ENCODE results near the gene LRRC66. TPM values are rescaled to one million over a fixed set of nuclear protein-coding genes. Genes with fewer than 3 reads are reported as not detected.
A peak's percentile ranks its signal among the peaks of the same experiment; 100 is the strongest.

LRRC66 gene
- total RNA-seq, 1 experiment from 2014 or later = not detected

DNA sequence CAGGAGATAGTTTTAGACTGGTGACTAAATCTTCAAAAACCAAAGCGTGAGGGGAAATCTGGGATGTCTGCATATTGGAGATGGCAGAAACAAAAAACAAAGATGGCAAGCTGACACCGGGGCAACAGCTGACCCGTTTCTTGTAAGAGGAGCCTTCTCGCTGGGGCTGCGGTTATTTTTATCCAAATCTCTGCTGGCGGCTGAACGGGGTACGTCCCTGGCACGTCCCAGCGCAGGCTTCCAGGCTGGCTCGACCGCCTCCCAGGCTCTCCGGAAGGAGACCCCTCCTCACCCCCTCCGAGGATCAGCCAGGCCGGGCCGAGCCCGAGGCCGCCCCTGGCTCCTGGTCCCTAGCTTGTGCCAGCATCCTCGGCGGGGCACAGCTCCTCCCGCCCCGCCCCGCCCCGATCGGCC, 17.5 kb upstream of the LRRC66 start:
- Mint-ChIP-seq H3K4me3 (ENCODE audit: low read depth, unreplicated experiment) (peak overlapping the region; percentile 75), H3K27me3 (ENCODE audit: unreplicated experiment) (peaks cover 20% of the 10 kb centered on the region), H3K36me3 (ENCODE audit: insufficient read depth, unreplicated experiment) (peaks cover 12% of the 10 kb centered on the region), H3K4me1 (ENCODE audit: low read depth, unreplicated experiment) (peaks cover 18% of the 10 kb centered on the region), H3K9me3 (ENCODE audit: low read depth, unreplicated experiment) (no peaks in the 10 kb centered on the region), H3K27ac (ENCODE audit: unreplicated experiment) (peak overlapping the region; percentile 63)
- no TSS peak for BruUV-seq (replicated peaks)
- intact Hi-C loops (cut with micrococcal nuclease; ENCODE audit: unreplicated experiment) = no loop called here
- TF ChIP-seq, protein P1, sequence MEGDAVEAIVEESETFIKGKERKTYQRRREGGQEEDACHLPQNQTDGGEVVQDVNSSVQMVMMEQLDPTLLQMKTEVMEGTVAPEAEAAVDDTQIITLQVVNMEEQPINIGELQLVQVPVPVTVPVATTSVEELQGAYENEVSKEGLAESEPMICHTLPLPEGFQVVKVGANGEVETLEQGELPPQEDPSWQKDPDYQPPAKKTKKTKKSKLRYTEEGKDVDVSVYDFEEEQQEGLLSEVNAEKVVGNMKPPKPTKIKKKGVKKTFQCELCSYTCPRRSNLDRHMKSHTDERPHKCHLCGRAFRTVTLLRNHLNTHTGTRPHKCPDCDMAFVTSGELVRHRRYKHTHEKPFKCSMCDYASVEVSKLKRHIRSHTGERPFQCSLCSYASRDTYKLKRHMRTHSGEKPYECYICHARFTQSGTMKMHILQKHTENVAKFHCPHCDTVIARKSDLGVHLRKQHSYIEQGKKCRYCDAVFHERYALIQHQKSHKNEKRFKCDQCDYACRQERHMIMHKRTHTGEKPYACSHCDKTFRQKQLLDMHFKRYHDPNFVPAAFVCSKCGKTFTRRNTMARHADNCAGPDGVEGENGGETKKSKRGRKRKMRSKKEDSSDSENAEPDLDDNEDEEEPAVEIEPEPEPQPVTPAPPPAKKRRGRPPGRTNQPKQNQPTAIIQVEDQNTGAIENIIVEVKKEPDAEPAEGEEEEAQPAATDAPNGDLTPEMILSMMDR (IDR thresholded peaks at IDR 0.05; ENCODE audit: unreplicated experiment) = no peak
- no peak for DNase-seq
- CTCF ChIA-PET = no interaction called here

DNA sequence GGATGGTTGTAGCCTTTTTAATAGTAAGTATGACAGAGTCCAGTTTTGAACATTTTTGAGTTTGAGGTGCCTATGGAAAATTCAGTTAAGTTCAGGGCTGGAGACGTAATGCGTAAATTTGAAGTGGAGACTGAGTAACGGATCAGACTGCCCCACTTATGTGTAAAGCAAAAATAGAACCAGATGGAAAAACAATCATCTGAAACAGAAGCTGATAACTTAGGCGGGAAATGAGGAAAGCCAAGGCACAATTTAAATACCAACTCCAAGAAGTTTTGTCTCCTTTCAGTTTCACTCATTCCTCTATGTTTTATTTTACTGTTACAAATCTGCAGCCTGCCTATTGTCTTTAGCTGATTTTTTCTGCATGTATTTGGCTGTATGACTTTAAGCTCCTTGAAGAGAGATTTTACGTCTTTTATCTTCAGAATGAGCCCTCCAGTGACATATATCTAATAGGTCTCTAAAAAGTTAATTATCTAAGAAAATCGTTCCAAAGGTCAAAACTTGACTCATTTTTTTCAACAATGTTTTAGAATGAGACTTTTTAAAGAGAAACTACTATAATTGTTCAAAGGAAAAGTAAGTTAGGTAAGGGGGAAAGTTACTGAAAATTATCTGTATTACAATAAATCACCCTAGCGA, 16.8 kb upstream of the LRRC66 start:
- BruUV-seq (replicated peaks) = TSS peak; percentile 26
- Mint-ChIP-seq H3K27me3 (ENCODE audit: unreplicated experiment) (peaks cover 13% of the 10 kb centered on the region), H3K9me3 (ENCODE audit: low read depth, unreplicated experiment) (no peaks in the 10 kb centered on the region), H3K4me3 (ENCODE audit: low read depth, unreplicated experiment) (peak overlapping the region; percentile 75), H3K27ac (ENCODE audit: unreplicated experiment) (peak overlapping the region; percentile 63), H3K4me1 (ENCODE audit: low read depth, unreplicated experiment) (peaks cover 18% of the 10 kb centered on the region), H3K36me3 (ENCODE audit: insufficient read depth, unreplicated experiment) (peaks cover 12% of the 10 kb centered on the region)
- TF ChIP-seq, protein P1 (IDR thresholded peaks at IDR 0.05; ENCODE audit: unreplicated experiment) = no peak
- DNase-seq = no peak
- CTCF ChIA-PET = no interaction called here
- intact Hi-C loops (cut with micrococcal nuclease; ENCODE audit: unreplicated experiment) = no loop called here

DNA sequence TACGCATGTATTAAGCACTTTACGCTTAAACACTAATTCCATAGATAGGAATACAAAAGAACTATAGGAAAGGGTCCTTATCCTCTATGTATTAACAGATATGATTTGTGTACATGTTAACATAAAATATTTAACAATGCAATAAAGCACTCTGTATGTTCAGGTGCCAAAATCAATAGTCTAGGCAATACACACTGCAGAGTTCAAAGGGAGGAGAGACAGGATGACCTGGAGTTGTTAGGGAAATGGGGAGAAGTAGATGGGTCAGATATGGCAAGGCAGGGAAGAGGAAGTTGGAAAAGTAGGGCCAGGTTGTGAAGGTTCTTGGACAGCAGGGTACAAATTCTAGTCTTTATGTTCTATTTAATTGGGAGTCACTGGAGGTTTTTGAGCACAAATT, 15.0 kb upstream of the LRRC66 start:
- Mint-ChIP-seq H3K4me3 (ENCODE audit: low read depth, unreplicated experiment) (no peak overlapping the region), H3K36me3 (ENCODE audit: insufficient read depth, unreplicated experiment) (peaks cover 12% of the 10 kb centered on the region), H3K27me3 (ENCODE audit: unreplicated experiment) (no peaks in the 10 kb centered on the region), H3K9me3 (ENCODE audit: low read depth, unreplicated experiment) (no peaks in the 10 kb centered on the region), H3K27ac (ENCODE audit: unreplicated experiment) (no peak overlapping the region), H3K4me1 (ENCODE audit: low read depth, unreplicated experiment) (peaks cover 18% of the 10 kb centered on the region)
- CTCF ChIA-PET = no interaction called here
- BruUV-seq (replicated peaks) = no TSS peak
- intact Hi-C loops (cut with micrococcal nuclease; ENCODE audit: unreplicated experiment) = no loop called here
- TF ChIP-seq, protein P1 (IDR thresholded peaks at IDR 0.05; ENCODE audit: unreplicated experiment) = no peak
- DNase-seq = no peak

DNA sequence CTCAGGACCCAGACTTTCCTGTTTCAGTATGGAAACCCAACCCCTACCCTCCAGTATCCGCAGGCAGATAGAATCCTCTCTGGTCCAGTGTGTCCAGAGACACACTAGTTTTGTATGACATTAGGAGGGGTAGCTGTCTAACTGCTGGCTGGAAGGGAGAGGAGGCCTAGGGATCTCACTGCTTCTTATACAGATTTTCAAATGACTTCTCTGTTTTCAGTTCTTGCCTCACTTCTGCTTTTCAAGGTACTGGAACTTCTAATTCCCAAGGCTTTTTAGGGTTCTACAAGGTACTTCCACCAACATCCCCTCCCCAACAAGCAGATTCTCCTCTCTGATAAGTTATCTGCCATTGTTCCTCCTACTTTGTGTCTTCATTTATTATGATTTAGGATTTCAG, 11.8 kb upstream of the LRRC66 start:
- intact Hi-C loops (cut with micrococcal nuclease; ENCODE audit: unreplicated experiment) = no loop called here
- peaks cover 12% of the 10 kb centered on the region for H3K4me1 Mint-ChIP-seq (ENCODE audit: low read depth, unreplicated experiment)
- DNase-seq = no peak
- BruUV-seq (replicated peaks) = no TSS peak
- CTCF ChIA-PET = no interaction called here
- H3K36me3 Mint-ChIP-seq (ENCODE audit: insufficient read depth, unreplicated experiment) = no peaks in the 10 kb centered on the region
- H3K27ac Mint-ChIP-seq (ENCODE audit: unreplicated experiment) = no peak overlapping the region
- no peak overlapping the region for H3K4me3 Mint-ChIP-seq (ENCODE audit: low read depth, unreplicated experiment)
- no peaks in the 10 kb centered on the region for H3K9me3 Mint-ChIP-seq (ENCODE audit: low read depth, unreplicated experiment)
- TF ChIP-seq, protein P1 (IDR thresholded peaks at IDR 0.05; ENCODE audit: unreplicated experiment) = no peak
- H3K27me3 Mint-ChIP-seq (ENCODE audit: unreplicated experiment) = no peaks in the 10 kb centered on the region
